ENCODE results near the gene ENPP6. TPM values are rescaled to one million over a fixed set of nuclear protein-coding genes. Genes with fewer than 3 reads are reported as not detected.

The ENPP6 gene
- total RNA-seq, 1 donor from 2014 or later = not detected

DNA sequence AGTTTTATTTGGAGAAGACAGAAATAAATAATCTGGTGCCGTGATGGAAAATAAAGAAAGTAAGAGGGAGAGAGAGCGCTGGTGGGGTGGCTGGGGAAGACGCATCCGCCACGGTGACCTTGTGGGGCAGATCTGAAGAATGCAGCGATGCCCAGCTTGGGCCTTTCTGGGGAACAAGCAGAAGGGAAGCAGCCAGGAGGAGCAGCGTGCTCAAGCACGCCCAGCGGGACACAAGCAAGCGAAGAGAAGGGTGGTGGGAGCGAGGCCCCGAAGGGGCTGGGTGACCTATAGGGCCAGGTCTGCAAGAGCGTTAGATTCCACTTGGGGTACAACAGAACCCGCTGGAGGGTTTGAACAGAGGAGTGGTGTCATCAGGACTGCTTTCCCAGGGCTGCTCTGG, 12.4 kb downstream of the ENPP6 start:
- no peak for DNase-seq (ENCODE audit: extremely low spot score, unreplicated experiment)
- TF ChIP-seq, protein P1, sequence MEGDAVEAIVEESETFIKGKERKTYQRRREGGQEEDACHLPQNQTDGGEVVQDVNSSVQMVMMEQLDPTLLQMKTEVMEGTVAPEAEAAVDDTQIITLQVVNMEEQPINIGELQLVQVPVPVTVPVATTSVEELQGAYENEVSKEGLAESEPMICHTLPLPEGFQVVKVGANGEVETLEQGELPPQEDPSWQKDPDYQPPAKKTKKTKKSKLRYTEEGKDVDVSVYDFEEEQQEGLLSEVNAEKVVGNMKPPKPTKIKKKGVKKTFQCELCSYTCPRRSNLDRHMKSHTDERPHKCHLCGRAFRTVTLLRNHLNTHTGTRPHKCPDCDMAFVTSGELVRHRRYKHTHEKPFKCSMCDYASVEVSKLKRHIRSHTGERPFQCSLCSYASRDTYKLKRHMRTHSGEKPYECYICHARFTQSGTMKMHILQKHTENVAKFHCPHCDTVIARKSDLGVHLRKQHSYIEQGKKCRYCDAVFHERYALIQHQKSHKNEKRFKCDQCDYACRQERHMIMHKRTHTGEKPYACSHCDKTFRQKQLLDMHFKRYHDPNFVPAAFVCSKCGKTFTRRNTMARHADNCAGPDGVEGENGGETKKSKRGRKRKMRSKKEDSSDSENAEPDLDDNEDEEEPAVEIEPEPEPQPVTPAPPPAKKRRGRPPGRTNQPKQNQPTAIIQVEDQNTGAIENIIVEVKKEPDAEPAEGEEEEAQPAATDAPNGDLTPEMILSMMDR (IDR thresholded peaks at IDR 0.05) = no peak
- Mint-ChIP-seq H3K9me3 (ENCODE audit: unreplicated experiment) (no peaks in the 10 kb centered on the region), H3K4me1 (ENCODE audit: unreplicated experiment) (no peaks in the 10 kb centered on the region), H3K36me3 (ENCODE audit: unreplicated experiment) (no peaks in the 10 kb centered on the region), H3K4me3 (ENCODE audit: unreplicated experiment) (no peak overlapping the region), H3K27me3 (ENCODE audit: unreplicated experiment) (no peaks in the 10 kb centered on the region), H3K27ac (ENCODE audit: unreplicated experiment) (no peak overlapping the region)

DNA sequence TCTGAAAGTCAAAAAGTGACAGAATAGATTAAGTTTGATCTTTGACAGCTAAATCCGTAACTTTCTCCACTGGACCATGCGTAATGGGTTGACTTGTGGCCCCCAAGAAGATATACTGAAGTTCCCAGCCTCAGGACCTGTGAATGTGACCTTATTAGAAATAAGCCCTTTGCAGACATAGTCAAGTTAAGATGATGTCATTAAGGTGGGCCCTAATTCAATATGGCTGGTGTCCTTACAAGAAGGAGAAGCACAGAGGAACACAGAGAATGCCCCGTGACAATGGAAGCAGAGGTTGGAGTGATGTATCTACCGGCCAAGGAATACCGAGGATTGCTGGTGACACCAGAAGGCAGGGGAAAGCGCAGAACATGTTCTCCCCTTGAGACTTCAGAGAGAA, 14.4 kb downstream of the ENPP6 start:
- TF ChIP-seq, protein P1 (IDR thresholded peaks at IDR 0.05) = no peak
- Mint-ChIP-seq H3K9me3 (ENCODE audit: unreplicated experiment) (no peaks in the 10 kb centered on the region), H3K36me3 (ENCODE audit: unreplicated experiment) (no peaks in the 10 kb centered on the region), H3K4me3 (ENCODE audit: unreplicated experiment) (no peak overlapping the region), H3K4me1 (ENCODE audit: unreplicated experiment) (no peaks in the 10 kb centered on the region), H3K27ac (ENCODE audit: unreplicated experiment) (no peak overlapping the region), H3K27me3 (ENCODE audit: unreplicated experiment) (no peaks in the 10 kb centered on the region)
- DNase-seq (ENCODE audit: extremely low spot score, unreplicated experiment) = no peak

DNA sequence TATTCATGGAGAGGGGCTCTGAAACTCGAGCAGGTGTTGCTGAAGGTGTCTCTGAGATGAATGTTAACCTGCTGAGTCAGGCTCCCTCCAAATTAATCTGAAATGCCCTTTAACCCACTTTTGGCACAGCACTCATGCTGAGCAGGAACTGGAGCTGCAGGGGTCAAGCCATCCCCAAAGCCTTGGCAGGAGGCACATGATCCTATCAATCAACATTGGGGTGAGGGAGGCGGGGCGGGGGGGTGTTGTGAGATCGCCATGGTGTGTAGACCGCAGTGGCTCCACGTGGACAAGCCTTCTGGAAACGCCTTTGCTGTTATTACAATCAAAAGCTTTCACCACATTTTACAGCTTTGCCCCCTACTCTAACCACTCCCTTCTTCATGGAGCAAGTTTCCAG, 16.5 kb downstream of the ENPP6 start:
- Mint-ChIP-seq H3K4me3 (ENCODE audit: unreplicated experiment) (no peak overlapping the region), H3K4me1 (ENCODE audit: unreplicated experiment) (no peaks in the 10 kb centered on the region), H3K27me3 (ENCODE audit: unreplicated experiment) (peaks cover 3% of the 10 kb centered on the region), H3K27ac (ENCODE audit: unreplicated experiment) (no peak overlapping the region), H3K9me3 (ENCODE audit: unreplicated experiment) (no peaks in the 10 kb centered on the region), H3K36me3 (ENCODE audit: unreplicated experiment) (no peaks in the 10 kb centered on the region)
- TF ChIP-seq, protein P1 (IDR thresholded peaks at IDR 0.05) = no peak
- no peak for DNase-seq (ENCODE audit: extremely low spot score, unreplicated experiment)

DNA sequence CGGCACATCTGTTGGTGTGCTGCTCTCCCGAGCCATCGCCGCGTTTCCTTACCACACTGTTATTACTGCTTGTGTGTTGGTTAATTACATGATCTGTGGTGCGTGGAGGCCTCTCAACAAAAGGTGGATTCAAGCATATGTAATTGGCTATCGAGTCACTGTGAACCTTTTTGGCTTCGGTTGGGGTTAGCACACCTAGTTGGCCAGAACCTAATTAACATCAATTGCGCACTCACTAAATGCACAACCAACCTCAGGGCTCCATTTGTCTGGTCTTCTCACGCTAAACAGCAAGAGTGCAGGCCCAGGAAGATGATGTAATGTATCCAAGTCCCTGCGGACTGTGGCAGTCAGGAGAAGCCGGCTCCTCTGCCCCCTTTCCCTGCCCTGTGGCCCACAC, 17.4 kb downstream of the ENPP6 start:
- peaks cover 3% of the 10 kb centered on the region for H3K27me3 Mint-ChIP-seq (ENCODE audit: unreplicated experiment)
- no peaks in the 10 kb centered on the region for H3K9me3 Mint-ChIP-seq (ENCODE audit: unreplicated experiment)
- H3K36me3 Mint-ChIP-seq (ENCODE audit: unreplicated experiment) = no peaks in the 10 kb centered on the region
- no peak overlapping the region for H3K4me3 Mint-ChIP-seq (ENCODE audit: unreplicated experiment)
- TF ChIP-seq, protein P1 (IDR thresholded peaks at IDR 0.05) = no peak
- no peaks in the 10 kb centered on the region for H3K4me1 Mint-ChIP-seq (ENCODE audit: unreplicated experiment)
- H3K27ac Mint-ChIP-seq (ENCODE audit: unreplicated experiment) = no peak overlapping the region
- DNase-seq (ENCODE audit: extremely low spot score, unreplicated experiment) = no peak

DNA sequence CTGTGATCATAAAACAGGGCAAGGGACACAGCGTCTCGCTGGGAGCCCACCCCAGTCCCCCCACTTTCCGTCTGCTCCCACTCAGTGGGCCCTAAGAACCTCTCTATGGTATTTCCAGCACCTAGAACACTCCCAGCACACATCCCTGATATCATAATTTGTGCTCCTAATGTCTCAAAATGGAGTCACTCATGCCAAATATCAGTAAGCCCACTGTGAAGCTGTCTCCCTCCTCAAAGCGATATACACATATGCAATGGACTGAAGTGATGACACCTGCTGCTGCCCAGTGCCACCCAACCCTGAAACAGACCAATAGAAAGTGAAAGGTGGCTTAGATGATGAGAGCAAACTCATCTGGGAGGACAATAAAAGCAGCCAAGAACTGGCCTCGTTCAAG, 17.9 kb downstream of the ENPP6 start:
- H3K27ac Mint-ChIP-seq (ENCODE audit: unreplicated experiment) = no peak overlapping the region

More for the DNA sequence above, 17.9 kb downstream of the ENPP6 start:
- H3K9me3 Mint-ChIP-seq (ENCODE audit: unreplicated experiment) = no peaks in the 10 kb centered on the region
- TF ChIP-seq, protein P1 (IDR thresholded peaks at IDR 0.05) = no peak
- H3K27me3 Mint-ChIP-seq (ENCODE audit: unreplicated experiment) = peaks cover 3% of the 10 kb centered on the region
- H3K4me1 Mint-ChIP-seq (ENCODE audit: unreplicated experiment) = no peaks in the 10 kb centered on the region
- DNase-seq (ENCODE audit: extremely low spot score, unreplicated experiment) = no peak
- no peak overlapping the region for H3K4me3 Mint-ChIP-seq (ENCODE audit: unreplicated experiment)
- no peaks in the 10 kb centered on the region for H3K36me3 Mint-ChIP-seq (ENCODE audit: unreplicated experiment)

Measured in osteocyte (in vitro differentiated cells).